HTERT RPE-1 (cell line): ENCODE results near the gene HGS.
"Not testable (repeated sequence)": the region's sequence is repeated elsewhere in the genome, so short reads cannot be mapped to it uniquely, and the experiment has no call there.

Experiments
- in situ Hi-C: fragments of 300-500 bp; cut with MboI; formaldehyde crosslinking; loops from 4 replicates; pipeline ENCODE4 v1.14.3; 2020; ENCODE audit warnings: low sequenced_read_pairs

The HGS gene

DNA sequence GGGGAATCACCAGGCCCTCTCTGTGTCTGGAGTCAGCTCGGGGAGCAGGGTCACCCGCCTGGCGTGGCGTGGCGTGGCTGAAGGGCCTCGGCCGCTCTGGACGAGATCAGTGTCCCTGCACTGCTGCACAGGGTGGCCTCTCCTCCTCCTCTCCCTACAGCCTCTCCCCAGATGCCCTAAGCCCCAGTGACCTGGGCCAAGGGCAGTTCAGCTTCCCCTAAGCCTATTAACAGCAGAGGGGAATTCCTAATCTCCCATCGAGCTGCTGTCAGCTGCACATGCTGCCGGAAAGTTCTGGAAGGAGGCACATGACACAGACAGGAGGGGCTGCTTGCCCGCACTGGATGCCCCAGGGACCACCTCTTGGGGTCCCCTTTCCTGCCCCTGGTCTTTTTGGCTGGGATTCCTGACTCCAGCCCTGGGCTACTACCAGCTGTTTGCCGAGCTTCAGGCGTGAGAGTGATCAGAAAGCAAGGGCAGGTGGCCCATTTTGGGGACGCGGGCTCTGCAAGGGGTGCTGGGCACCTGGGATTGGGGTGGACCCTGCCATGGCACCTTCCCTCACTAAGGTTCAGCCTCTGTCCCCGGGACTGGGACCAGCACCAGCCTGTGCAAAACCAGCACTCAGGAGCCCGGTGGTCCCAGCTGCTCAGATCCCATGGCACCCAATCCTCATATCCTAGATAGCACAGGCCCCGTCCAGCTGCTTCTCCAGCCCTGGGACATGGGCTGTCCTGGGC, 28.3 kb upstream of the HGS start:
- in situ Hi-C loops, result no loop called here

DNA sequence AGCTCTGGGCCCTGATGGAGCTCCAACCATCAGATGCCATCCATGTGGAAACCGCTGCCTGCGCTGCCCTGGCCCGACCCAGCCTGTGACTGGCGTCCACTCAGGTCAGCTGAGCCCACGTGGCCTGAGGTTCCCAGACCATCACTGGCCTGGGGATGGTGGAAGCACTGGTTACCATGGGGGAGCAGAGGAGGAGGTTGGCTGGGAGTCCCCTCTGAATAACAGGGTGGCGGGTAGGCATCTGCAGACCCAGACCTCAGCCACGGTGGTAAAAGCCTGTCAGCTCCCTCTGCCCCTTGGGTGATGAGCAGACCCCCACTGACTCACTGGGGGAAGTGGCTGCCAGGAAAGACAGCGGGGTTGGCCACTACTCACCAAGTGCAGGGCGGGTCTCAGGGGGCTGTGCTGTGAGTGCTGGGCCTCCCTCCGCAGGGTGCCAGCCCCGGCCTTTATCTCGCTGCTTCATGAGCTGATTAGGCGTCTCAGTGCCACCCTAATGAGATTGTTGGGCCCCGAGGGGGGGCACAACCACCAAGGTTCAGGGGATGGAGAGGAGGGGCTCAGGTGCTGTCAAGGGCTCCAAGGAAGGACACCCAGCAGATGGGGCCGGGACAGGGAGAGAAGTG, 27.6 kb upstream of the HGS start, which contains the start of gene PDE6G:
PDE6G (minus strand) TSS at position 425 of the 626 bp plus-strand sequence. CDS start 3,237 bp downstream, outside the sequence.
- in situ Hi-C loops, result no loop called here

- in situ Hi-C loops, result no loop called here
Measured at GRCh38 chr17:81656835-81657234, 27.0 kb upstream of the HGS start.

GRCh38 chr17:81659038-81659437, 24.8 kb upstream of the HGS start:
- in situ Hi-C loops, result no loop called here

DNA sequence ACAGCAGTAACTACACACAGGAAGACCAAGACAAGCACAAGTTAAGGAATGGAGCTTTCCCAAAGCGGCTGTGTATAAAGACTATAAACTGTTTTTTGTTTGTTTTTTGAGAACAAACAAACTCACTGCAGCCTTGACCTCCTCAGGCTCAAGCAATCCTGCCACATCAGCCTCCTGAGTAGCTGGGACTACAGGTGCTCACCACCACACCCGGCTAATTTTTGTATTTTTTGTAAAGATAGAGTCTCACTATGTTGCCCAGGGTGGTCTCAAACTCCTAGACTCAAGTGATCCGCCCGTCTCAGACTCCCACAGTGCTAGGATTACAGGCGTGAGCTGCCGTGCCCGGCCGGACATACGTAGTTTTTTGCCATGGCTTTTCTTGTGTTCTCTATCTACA, 23.4 kb upstream of the HGS start:
- in situ Hi-C loops, result no loop called here

GRCh38 chr17:81662002-81662401, 21.8 kb upstream of the HGS start:
- in situ Hi-C loops, result no loop called here

DNA sequence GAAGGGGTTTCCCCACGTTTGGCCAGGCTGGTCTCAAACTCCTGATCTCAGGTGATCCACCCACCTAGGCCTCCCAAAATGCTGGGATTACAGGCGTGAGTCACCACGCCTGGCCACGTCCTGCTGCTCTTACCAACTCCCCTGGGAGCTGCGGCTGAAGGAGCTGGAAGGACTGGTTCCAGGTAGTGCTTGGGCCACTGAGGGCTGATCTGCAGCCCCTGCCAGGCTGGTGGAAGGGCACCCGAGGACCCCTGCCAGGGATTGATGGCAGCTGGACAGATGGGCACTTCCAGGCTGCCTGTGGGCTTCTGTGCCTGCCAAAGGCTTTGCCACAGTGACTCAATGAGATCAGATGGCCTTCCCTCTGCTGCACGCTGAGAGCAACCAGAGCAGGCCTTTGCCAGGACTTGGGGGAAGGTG, 19.8 kb upstream of the HGS start:
- in situ Hi-C loops, result no loop called here

GRCh38 chr17:81665205-81666091, 18.4 kb upstream of the HGS start:
- in situ Hi-C loops, result no loop called here

GRCh38 chr17:81666092-81666341, 17.8 kb upstream of the HGS start:
- in situ Hi-C loops, result no loop called here

DNA sequence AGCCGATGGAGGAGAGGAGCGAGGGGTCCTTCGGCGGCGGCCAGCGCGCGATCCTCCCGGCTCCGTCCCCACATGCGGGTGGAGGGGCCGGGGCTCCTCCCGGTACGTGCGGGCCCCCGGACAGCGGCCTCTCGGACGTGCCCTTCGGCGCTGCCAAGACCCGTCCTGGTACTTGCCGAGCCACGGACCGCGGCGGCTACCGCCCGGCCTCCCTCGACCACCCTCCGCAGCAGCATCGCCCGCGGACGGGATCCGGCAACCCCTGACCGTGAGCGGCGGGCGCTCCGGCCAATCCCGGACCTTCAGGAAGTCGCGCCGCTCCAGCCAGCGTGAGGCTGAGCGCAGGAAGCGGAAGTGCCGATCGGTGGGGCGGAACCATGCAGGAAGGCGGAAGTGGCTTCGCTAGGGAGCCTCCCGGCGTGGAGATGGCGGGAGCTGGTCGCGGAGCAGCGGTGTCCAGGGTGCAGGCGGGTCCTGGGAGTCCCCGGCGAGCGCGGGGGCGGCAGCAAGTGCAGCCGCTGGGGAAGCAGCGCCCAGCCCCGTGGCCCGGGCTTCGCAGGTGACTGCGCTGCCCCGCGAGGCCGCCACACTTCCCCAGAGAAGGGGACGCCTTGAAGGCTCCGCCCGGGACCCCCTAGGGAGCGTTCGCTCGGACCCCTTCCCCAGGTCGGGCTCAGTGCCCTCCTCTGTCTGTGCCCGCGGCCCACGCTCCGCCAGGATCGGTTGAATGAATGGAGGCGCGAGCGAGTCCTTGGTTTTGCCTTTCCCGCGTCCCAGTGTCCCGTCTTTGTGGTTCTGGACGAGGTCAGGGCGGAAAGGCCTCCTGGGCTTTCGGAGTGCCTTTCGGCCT, 17.2 kb upstream of the HGS start, which contains the start of the genes CCDC137 and OXLD1:
CCDC137 (plus strand) TSS at position 396 of the 850 bp plus-strand sequence; CDS start at position 426, 30 bp downstream.
OXLD1 (minus strand) TSS at position 264 of the 850 bp plus-strand sequence; CDS start at position 236, 28 bp downstream.
- in situ Hi-C loops, result no loop called here

DNA sequence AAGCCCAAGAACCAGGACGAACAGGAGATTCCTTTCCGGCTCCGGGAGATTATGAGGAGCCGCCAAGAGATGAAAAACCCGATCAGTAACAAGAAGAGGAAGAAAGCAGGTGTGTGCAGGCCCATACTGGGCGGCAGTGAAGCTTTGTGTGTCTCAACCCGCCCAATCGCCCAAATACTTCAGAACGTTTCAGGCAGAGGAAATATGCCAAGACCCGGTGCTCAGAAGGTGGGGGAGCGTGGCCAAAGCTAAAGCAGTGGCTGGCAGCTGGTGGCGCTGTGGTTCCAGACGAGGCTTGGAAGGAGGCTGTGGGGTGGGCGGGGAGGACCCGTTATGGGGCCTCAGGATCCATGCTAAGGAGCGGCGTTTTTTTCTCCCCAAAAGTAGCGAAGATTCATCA, 16.1 kb upstream of the HGS start:
- in situ Hi-C loops, result no loop called here

DNA sequence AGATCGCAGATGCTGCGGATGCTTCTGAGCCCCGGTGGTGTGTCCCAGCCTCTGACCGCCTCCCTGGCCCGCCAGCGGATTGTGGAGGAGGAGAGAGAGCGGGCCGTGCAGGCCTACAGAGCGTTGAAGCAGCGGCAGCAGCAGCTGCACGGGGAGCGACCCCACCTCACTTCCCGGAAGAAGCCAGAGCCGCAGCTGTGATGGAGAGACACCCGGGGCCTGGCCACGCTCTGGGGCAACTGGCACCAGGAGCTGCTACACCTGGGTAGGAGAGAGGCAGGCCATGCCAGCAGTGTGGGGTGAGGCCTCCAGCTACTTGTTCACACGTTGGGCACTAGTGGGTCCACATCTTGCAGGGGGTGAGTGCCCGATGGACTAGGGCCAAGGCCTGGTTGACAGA, 11.3 kb upstream of the HGS start:
- in situ Hi-C loops, result no loop called here

DNA sequence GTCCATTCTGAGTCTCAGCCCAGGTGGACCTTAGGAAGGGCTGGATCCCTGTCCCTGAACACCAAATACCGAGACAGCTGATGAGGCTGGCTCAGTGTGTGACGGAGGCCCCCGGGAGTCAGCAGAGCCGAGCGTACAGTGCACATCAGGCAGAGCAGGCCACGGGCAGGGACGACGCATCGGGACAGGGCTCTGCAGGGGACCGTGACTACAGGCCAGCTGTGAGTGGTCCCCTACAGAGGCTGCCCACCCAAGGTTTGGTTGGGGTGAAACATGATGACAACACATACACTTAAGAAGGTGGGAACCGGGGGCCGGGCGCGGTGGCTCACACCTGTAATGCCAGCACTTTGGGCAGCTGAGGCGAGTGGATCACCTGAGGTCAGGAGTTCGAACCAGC, 10.9 kb upstream of the HGS start:
- in situ Hi-C loops, result no loop called here

DNA sequence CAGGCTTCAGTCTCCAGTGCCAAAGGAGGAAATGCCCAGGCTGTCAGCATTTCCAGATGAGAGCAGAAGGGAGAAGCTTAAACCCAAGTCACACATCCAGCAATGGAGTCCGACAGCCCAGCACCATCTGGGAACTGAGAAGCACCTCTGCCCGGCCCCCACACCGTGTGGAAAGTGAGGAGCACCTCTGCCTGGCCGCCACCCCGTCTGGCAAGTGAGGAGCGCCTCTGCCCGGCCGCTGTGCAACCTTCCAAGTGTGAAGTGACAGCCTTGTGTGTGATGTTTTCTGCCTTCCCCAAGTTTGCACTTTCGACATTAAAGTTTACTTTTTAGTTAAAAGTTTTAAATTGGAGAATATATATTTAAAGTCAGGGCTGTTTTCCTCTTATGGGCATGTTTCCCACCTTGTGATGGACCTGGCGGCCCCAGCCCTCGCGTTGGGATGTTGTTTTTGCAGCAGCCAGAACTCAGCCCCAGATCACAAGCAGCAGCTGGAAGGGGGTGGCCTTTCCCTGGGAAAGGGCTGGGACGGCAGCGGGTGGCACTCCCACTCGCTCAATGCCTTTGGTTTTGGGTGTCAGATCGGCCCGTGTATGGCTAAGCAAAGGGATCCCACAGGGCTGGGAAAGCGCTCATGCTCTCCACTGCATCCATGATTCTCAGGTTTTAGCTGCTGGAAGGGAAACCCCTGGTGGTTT, 10.1 kb upstream of the HGS start:
- in situ Hi-C loops, result no loop called here

DNA sequence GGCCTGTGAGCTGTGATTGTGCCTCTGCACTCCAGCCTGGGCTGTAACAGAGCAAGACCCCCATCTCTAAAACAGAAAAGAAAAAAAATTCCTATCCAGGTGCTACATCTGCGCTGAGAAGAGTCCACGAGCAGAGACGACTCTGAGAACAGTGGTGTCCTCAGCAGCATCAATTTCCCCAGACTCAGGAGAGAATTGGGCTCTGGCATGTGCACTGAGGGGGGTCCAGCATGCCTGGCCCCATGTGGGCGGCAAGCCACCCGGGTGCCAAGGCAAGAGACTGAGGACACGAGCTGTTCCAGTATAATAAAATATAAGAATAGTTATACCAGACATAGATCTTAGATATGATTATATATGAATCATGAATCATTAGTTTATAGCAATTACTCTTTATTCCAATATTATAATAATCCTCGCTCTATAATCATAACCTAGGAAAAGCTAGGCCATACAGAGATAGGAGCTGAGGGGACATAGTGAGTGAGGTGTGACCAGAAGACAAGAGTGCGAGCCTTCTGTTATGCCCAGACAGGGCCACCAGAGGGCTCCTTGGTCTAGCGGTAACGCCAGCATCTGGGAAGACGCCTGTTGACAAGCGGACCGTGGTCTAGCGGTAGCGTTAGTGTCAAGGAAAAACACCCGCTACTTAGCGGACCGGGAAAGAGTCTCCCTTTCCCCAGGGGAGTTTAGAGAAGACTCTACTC, 8.1 kb upstream of the HGS start:
- in situ Hi-C loops, result not testable (repeated sequence)

DNA sequence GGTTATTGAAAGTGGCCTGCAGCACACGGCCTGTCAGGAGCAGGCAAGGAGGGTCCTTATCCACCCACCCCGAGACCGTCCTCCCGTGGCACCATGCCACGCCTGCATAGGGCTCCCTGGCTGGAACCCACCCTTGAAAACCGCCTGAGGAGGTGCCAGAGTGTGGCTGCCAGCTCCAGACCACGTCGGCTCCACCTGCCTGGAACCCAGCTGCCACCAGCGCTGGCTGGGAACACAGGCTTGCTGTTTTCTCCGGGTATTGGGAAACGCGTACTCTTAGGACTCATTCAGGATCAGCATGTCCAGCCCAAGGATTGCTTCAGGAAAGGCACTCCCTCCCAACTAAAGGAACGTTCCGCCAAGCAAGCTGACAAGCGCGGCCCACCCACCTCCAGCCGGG, 6.9 kb upstream of the HGS start:
- in situ Hi-C loops, result no loop called here

- in situ Hi-C loops, result no loop called here
Measured at GRCh38 chr17:81680150-81680549, 3.7 kb upstream of the HGS start.

DNA sequence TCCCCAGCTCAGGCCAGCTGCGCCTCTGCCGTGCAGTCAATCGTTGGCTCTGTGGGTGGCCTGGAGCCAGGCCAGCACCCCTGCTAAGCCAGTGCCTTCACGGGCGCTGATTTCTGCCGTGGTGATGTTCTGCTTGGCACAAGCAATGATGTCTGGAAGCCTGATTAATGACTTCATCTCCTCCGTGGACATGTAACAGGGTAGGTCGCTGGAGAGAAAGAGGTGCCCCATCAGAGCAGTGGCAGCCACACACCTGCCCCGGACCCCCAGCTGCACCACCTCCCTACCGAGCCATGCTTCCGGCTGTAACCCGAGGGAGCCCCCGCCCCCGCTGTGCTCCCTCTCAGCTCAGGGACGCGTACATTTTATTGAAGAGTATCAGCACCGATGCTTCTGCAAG, 2.1 kb upstream of the HGS start:
- in situ Hi-C loops, result no loop called here

DNA sequence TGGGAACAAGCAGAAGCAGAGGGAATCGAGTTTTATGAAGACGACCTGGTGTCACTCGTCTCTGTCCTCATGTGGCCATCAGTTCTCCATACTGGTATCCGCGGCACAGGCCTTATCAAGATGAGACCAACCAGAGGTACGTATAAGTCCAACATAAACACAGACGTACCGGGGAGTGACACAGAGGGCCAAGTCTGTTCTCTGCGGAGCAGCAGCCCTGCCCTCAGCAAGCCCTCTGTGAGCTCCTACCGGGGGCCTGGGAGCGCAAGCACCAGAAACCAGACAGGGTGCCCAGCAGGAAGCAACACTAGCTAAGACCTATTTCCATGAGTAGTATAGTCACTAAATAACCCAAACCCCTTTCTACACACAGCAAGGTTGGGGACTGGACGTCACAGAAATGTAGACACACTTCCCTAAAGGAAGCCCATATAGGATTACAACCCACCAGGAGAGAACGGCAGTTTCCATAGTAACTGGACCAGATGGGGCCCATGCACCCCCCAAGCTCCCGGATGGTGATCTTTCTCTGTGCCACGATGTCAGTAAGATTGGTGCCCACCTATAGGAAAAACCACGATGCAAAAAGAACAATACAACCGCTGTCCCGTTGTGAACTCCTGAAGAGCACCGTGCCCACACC, 1.1 kb upstream of the HGS start:
- in situ Hi-C loops, result no loop called here
